GM19099 (cell line): ENCODE measurements around the gene RPS15.

Experiments used
- POLR2A ChIP-seq: IDR thresholded peaks from 3 replicates; pipeline ENCODE4 v1.6.1; 2011; ENCODE audit warnings: low read depth; ENCODE audit not compliant: insufficient read length; ENCODE audit errors: extremely low read depth

RPS15 gene

GRCh38 chr19:1461862-1462261 is 23.7 kb downstream of the RPS15 start:
- no peak for TF ChIP-seq POLR2A

- TF ChIP-seq POLR2A, result no peak
Measured at GRCh38 chr19:1465191-1466016, 27.2 kb downstream of the RPS15 start.

- no peak for TF ChIP-seq POLR2A
Measured at GRCh38 chr19:1466018-1466460, 27.8 kb downstream of the RPS15 start.

GRCh38 chr19:1466461-1467214 is 28.4 kb downstream of the RPS15 start:
- no peak for TF ChIP-seq POLR2A

GRCh38 chr19:1467215-1467489 is 29.0 kb downstream of the RPS15 start:
- TF ChIP-seq POLR2A, result no peak

GRCh38 chr19:1467490-1468273 is 29.5 kb downstream of the RPS15 start:
- no peak for TF ChIP-seq POLR2A

- no peak for TF ChIP-seq POLR2A
Measured at GRCh38 chr19:1468274-1468820, 30.2 kb downstream of the RPS15 start.

- TF ChIP-seq POLR2A, result no peak
Measured at GRCh38 chr19:1468821-1469254, 30.6 kb downstream of the RPS15 start.

GRCh38 chr19:1469255-1470054 is 31.3 kb downstream of the RPS15 start:
- TF ChIP-seq POLR2A, result no peak

GRCh38 chr19:1470055-1470304 is 31.8 kb downstream of the RPS15 start:
- no peak for TF ChIP-seq POLR2A

- TF ChIP-seq POLR2A, result no peak
Measured at GRCh38 chr19:1470305-1471009, 32.3 kb downstream of the RPS15 start.

- no peak for TF ChIP-seq POLR2A
Measured at GRCh38 chr19:1471010-1471514, 32.9 kb downstream of the RPS15 start.

- no peak for TF ChIP-seq POLR2A
Measured at GRCh38 chr19:1471515-1472160, 33.4 kb downstream of the RPS15 start.

GRCh38 chr19:1472231-1473084 is 34.3 kb downstream of the RPS15 start:
- TF ChIP-seq POLR2A, result no peak
